Thyroid gland (tissue), 4 donors: ENCODE results near the gene MALAT1.

Experiments used
- POLR2A ChIP-seq, 2 donors: fragments of 450-650 bp; IDR thresholded peaks; one replicate each; pipeline ENCODE4 v1.6.1; 2017; ENCODE audit warnings: antibody characterized with exemption in 2 of 2, mild to moderate bottlenecking in 2 of 2, moderate library complexity in 1 of 2
- TF ChIP-seq, protein P1 (sequence below), 6 experiments: fragments of 200-600 bp in 3 of 6; fragments of 450-650 bp in 3 of 6; sonication (generic) in 3 of 6; IDR thresholded peaks; one replicate each; pipeline ENCODE4 v1.5.1; 2016 to 2019; ENCODE audit warnings: antibody characterized with exemption in 6 of 6, mild to moderate bottlenecking in 2 of 6, inconsistent platforms in 1 of 6, moderate library complexity in 1 of 6

DNA sequence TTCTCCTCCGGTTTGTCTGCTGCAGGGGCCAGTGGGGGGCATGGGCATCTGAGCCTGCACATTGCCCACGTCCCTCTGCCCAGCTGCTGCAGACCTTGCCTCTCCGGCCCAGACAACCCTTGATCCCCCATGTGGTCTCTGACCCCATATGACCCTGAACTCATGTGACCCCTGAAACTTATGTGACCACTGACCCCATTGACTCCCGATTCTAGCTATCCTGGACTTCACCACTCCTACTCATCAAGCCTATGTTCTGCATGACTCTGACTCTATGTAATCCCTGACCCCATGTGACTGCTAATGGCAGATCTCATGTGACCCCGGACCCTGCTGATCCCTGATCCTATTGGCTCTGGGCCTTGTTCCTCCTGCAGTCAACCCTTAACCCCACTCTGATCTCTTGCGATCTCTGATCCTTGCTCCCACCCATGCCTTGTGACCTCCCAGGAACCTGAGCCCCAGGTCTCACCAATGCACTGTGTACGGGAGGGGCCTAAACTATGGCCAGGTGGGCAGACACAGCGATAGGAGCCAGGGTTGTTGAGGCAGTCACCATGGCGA lies 53.6 kb downstream of the MALAT1 start:
- TF ChIP-seq, protein P1, sequence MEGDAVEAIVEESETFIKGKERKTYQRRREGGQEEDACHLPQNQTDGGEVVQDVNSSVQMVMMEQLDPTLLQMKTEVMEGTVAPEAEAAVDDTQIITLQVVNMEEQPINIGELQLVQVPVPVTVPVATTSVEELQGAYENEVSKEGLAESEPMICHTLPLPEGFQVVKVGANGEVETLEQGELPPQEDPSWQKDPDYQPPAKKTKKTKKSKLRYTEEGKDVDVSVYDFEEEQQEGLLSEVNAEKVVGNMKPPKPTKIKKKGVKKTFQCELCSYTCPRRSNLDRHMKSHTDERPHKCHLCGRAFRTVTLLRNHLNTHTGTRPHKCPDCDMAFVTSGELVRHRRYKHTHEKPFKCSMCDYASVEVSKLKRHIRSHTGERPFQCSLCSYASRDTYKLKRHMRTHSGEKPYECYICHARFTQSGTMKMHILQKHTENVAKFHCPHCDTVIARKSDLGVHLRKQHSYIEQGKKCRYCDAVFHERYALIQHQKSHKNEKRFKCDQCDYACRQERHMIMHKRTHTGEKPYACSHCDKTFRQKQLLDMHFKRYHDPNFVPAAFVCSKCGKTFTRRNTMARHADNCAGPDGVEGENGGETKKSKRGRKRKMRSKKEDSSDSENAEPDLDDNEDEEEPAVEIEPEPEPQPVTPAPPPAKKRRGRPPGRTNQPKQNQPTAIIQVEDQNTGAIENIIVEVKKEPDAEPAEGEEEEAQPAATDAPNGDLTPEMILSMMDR (IDR thresholded peaks at IDR 0.05): no peak
- no peak for TF ChIP-seq POLR2A (IDR thresholded peaks at IDR 0.05)
